ENCODE results near the gene IGFLR1.

DNA sequence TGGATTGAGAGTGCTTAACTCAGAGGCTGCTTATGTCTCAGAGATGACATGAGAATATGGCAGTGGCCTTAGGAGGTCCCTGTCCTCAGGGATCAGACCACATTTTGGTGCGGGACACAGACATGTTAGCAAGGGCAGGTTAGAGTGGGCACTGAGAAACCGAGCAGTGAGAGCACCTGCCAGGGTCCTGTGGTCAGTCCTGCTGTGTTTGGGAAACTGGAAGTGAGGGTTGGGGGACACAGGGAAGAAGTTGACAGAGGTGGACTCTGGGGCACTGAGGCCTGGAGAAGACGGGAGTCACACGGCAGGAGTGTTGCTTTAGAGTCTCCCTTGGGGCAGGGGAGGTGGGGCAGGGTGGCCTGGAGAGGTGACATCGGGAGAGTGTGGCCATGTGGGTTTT lies 7.4 kb downstream of the IGFLR1 start:
- TF ChIP-seq, protein P1, sequence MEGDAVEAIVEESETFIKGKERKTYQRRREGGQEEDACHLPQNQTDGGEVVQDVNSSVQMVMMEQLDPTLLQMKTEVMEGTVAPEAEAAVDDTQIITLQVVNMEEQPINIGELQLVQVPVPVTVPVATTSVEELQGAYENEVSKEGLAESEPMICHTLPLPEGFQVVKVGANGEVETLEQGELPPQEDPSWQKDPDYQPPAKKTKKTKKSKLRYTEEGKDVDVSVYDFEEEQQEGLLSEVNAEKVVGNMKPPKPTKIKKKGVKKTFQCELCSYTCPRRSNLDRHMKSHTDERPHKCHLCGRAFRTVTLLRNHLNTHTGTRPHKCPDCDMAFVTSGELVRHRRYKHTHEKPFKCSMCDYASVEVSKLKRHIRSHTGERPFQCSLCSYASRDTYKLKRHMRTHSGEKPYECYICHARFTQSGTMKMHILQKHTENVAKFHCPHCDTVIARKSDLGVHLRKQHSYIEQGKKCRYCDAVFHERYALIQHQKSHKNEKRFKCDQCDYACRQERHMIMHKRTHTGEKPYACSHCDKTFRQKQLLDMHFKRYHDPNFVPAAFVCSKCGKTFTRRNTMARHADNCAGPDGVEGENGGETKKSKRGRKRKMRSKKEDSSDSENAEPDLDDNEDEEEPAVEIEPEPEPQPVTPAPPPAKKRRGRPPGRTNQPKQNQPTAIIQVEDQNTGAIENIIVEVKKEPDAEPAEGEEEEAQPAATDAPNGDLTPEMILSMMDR (IDR thresholded peaks at IDR 0.05) = no peak
- no peak for TF ChIP-seq POLR2A (IDR thresholded peaks at IDR 0.05)

All from thyroid gland (tissue), 4 donors.